Measurements from ENCODE around the gene NRAS.

Gene NRAS

GRCh38 chr1:114695430-114696058, 21.0 kb downstream of the NRAS start, which contains the start of gene AMPD1:
Gene AMPD1, minus strand, starts transcription at chr1:114695546. Its CDS starts 75 bp downstream, at chr1:114695471.
- Histone ChIP-seq H3K4me3 (ENCODE audit: severe bottlenecking) (no peak within 1 kb of the TSS), H3K36me3 (ENCODE audit: low read depth) (no peaks in the 10 kb centered on the region), H3K4me1 (ENCODE audit: insufficient read depth, poor library complexity, severe bottlenecking) (no peaks in the 10 kb centered on the region), H3K9me3 (ENCODE audit: severe bottlenecking) (no peaks in the 10 kb centered on the region), H3K27me3 (ENCODE audit: insufficient read depth, poor library complexity, severe bottlenecking) (no peaks in the 10 kb centered on the region), H3K27ac (ENCODE audit: poor library complexity, severe bottlenecking) (no peak within 1 kb of the TSS)
- ATAC-seq (ENCODE audit: low read depth): peak; percentile 40; the same call in 2 of the 3 replicates
- no peak for TF ChIP-seq CTCF (IDR thresholded peaks at IDR 0.05; ENCODE audit: poor library complexity, severe bottlenecking)
- DNase-seq (ENCODE audit: low spot score): no peak

GRCh38 chr1:114694540-114695310, 21.8 kb downstream of the NRAS start:
- no peak overlapping the region for H3K27ac ChIP-seq (ENCODE audit: poor library complexity, severe bottlenecking)
- no peaks in the 10 kb centered on the region for H3K27me3 ChIP-seq (ENCODE audit: insufficient read depth, poor library complexity, severe bottlenecking)
- ATAC-seq (ENCODE audit: low read depth) (no peak), DNase-seq (ENCODE audit: low spot score) (no peak)
- no peaks in the 10 kb centered on the region for H3K9me3 ChIP-seq (ENCODE audit: severe bottlenecking)
- no peak for TF ChIP-seq CTCF (IDR thresholded peaks at IDR 0.05; ENCODE audit: poor library complexity, severe bottlenecking)
- no peaks in the 10 kb centered on the region for H3K4me1 ChIP-seq (ENCODE audit: insufficient read depth, poor library complexity, severe bottlenecking)
- no peaks in the 10 kb centered on the region for H3K36me3 ChIP-seq (ENCODE audit: low read depth)
- no peak overlapping the region for H3K4me3 ChIP-seq (ENCODE audit: severe bottlenecking)

GRCh38 chr1:114692947-114693346, 23.6 kb downstream of the NRAS start:
- Histone ChIP-seq H3K9me3 (ENCODE audit: severe bottlenecking) (no peaks in the 10 kb centered on the region), H3K27ac (ENCODE audit: poor library complexity, severe bottlenecking) (no peak overlapping the region), H3K27me3 (ENCODE audit: insufficient read depth, poor library complexity, severe bottlenecking) (no peaks in the 10 kb centered on the region), H3K4me1 (ENCODE audit: insufficient read depth, poor library complexity, severe bottlenecking) (no peaks in the 10 kb centered on the region), H3K4me3 (ENCODE audit: severe bottlenecking) (no peak overlapping the region), H3K36me3 (ENCODE audit: low read depth) (no peaks in the 10 kb centered on the region)
- no peak for ATAC-seq (ENCODE audit: low read depth)
- no peak for DNase-seq (ENCODE audit: low spot score)
- no peak for TF ChIP-seq CTCF (IDR thresholded peaks at IDR 0.05; ENCODE audit: poor library complexity, severe bottlenecking)

- Histone ChIP-seq H3K4me1 (ENCODE audit: insufficient read depth, poor library complexity, severe bottlenecking) (no peaks in the 10 kb centered on the region), H3K9me3 (ENCODE audit: severe bottlenecking) (no peaks in the 10 kb centered on the region), H3K27ac (ENCODE audit: poor library complexity, severe bottlenecking) (no peak overlapping the region), H3K36me3 (ENCODE audit: low read depth) (no peaks in the 10 kb centered on the region), H3K4me3 (ENCODE audit: severe bottlenecking) (no peak overlapping the region), H3K27me3 (ENCODE audit: insufficient read depth, poor library complexity, severe bottlenecking) (no peaks in the 10 kb centered on the region)
- no peak for TF ChIP-seq CTCF (IDR thresholded peaks at IDR 0.05; ENCODE audit: poor library complexity, severe bottlenecking)
- no peak for ATAC-seq (ENCODE audit: low read depth)
- no peak for DNase-seq (ENCODE audit: low spot score)
Observed at GRCh38 chr1:114691061-114691460, 25.5 kb downstream of the NRAS start.

DNA sequence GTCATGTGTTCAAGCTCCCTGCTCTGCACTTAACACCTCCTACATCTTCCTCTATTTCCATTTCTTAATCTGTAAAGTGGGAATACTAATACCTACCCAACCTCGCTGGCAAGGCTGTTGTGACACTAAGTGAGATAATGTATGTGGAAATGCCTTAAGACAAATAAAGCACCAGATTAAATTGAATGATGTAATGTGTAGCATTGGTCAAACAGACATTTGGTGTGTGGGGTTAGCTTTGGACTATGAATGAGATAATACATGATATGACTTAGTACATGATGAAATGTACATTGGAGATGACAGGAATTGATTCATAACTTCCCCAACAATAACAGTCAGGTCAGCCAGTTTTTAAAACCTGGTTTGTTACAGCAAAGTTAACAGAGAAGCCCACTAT, 26.4 kb downstream of the NRAS start:
- no peak overlapping the region for H3K27ac ChIP-seq (ENCODE audit: poor library complexity, severe bottlenecking)
- H3K36me3 ChIP-seq (ENCODE audit: low read depth): no peaks in the 10 kb centered on the region
- no peaks in the 10 kb centered on the region for H3K9me3 ChIP-seq (ENCODE audit: severe bottlenecking)
- H3K27me3 ChIP-seq (ENCODE audit: insufficient read depth, poor library complexity, severe bottlenecking): no peaks in the 10 kb centered on the region
- no peak for ATAC-seq (ENCODE audit: low read depth)
- no peak overlapping the region for H3K4me3 ChIP-seq (ENCODE audit: severe bottlenecking)
- DNase-seq (ENCODE audit: low spot score): no peak
- H3K4me1 ChIP-seq (ENCODE audit: insufficient read depth, poor library complexity, severe bottlenecking): no peaks in the 10 kb centered on the region
- no peak for TF ChIP-seq CTCF (IDR thresholded peaks at IDR 0.05; ENCODE audit: poor library complexity, severe bottlenecking)
